ENCODE results near the gene SLX4IP. TPM values are rescaled to one million over a fixed set of nuclear protein-coding genes. Genes with fewer than 3 reads are reported as not detected.

The SLX4IP gene
- total and polyA plus RNA-seq, 2 donors (not counting 3 experiments of a cell fraction or from before 2014, with no cell fraction given) = 1.9 to 4.5 TPM

DNA sequence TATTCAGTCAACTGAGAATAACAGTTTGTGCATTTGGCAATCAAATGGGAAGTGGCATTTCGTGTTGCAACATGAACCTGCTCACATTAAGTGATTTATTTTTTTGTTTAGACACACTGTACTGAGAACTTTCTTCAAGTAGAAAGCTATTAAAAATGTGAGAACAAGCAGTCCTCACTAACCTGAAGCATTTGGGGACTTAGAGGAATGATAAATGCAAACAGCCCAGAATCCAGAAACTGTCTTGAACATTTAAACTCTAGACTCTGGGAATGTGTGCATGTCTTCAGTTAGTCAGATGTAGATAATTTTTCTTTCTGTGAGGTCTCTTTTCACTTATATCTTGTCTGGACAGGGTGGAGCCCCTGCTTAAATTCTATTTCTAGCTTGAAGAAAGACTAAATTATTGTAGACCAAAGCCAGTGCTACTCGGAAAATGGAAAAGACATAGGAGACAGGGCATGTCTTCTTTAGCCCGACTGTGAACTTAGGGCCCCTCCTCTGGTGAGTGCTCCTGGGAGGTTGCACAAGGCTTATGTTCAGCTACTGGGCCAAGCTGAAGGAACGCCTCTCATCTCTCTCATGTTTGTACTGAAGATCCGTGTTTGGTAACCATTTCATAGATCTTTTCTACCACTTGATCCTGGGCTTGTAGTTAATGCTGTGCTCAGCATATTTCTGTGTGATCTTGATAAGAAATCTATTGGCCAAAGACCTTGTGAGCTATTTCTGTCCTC lies 70.1 kb downstream of the SLX4IP start:
- ChIA-PET POLR2A (no interaction called here), CTCF (no interaction called here)
- no TSS peak for BruUV-seq (replicated peaks)
- Histone ChIP-seq H3K79me2 (ENCODE audit: control insufficient read depth, insufficient read depth, low read length) (no peaks in the 10 kb centered on the region), H2AFZ (ENCODE audit: low read depth, low read length) (no peak overlapping the region), H3K9ac (replicated peaks; ENCODE audit: extremely low read depth, insufficient read depth, low read length) (no peak overlapping the region), H3K36me3 (ENCODE audit: control insufficient read depth in 2 of 2, extremely low read depth in 1 of 2, insufficient read depth in 2 of 2, low read length in 2 of 2) (no peaks in the 10 kb centered on the region), H3K27me3 (ENCODE audit: control insufficient read depth in 2 of 2, insufficient read depth in 2 of 2, low read length in 2 of 2) (no peaks in the 10 kb centered on the region), H4K20me1 (replicated peaks; ENCODE audit: control insufficient read depth, extremely low read depth, insufficient read depth, low read length) (no peaks in the 10 kb centered on the region), H3K27ac (ENCODE audit: insufficient read depth, low read depth, low read length) (no peak overlapping the region), H3K9me1 (replicated peaks; ENCODE audit: control insufficient read depth, extremely low read depth, insufficient read depth, low read length) (no peaks in the 10 kb centered on the region), H3K4me1 (ENCODE audit: control insufficient read depth, extremely low read depth, insufficient read depth, low read length) (no peaks in the 10 kb centered on the region), H3K4me2 (ENCODE audit: insufficient read depth, low read length) (no peak overlapping the region), H3K4me3 (replicated peaks in 1 of 3; ENCODE audit: insufficient read depth in 1 of 3, low read depth in 1 of 3, low read length in 3 of 3) (no peak overlapping the region), H3K9me3 (replicated peaks; ENCODE audit: control insufficient read depth, insufficient read depth, low read length) (no peaks in the 10 kb centered on the region)
- DNase-seq (ENCODE audit: low read depth, low spot score) (no peak), FAIRE-seq (no peak)
- intact Hi-C loops (cut with micrococcal nuclease) (no loop called here), dilution Hi-C loops (cut with MboI; ENCODE audit: extremely low pct_ligation_motif_present, low sequenced_read_pairs) (no loop called here)
- TF ChIP-seq EZH2 (IDR thresholded peaks at IDR 0.05; ENCODE audit: borderline replicate concordance, low read depth, low read length, severe bottlenecking) (no peak), JUN (IDR thresholded peaks at IDR 0.05; ENCODE audit: borderline replicate concordance, insufficient read depth, insufficient read length, low read depth) (no peak), GATA2 (IDR thresholded peaks at IDR 0.05; ENCODE audit: insufficient read depth, insufficient read length, low read depth, low read length) (no peak), POLR2A (IDR thresholded peaks at IDR 0.05; ENCODE audit: low read depth, low read length) (no peak), FOS (IDR thresholded peaks at IDR 0.05; ENCODE audit: borderline replicate concordance, insufficient read depth, low read length) (no peak), POLR2AphosphoS5 (IDR thresholded peaks at IDR 0.05; ENCODE audit: insufficient read depth, low read depth, low read length) (no peak), MYC (IDR thresholded peaks at IDR 0.05; ENCODE audit: low read depth, low read length) (no peak)
- TF ChIP-seq, protein P1, sequence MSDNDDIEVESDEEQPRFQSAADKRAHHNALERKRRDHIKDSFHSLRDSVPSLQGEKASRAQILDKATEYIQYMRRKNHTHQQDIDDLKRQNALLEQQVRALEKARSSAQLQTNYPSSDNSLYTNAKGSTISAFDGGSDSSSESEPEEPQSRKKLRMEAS (IDR thresholded peaks at IDR 0.05; ENCODE audit: insufficient read depth, insufficient read length) = no peak
- TF ChIP-seq, protein P2, sequence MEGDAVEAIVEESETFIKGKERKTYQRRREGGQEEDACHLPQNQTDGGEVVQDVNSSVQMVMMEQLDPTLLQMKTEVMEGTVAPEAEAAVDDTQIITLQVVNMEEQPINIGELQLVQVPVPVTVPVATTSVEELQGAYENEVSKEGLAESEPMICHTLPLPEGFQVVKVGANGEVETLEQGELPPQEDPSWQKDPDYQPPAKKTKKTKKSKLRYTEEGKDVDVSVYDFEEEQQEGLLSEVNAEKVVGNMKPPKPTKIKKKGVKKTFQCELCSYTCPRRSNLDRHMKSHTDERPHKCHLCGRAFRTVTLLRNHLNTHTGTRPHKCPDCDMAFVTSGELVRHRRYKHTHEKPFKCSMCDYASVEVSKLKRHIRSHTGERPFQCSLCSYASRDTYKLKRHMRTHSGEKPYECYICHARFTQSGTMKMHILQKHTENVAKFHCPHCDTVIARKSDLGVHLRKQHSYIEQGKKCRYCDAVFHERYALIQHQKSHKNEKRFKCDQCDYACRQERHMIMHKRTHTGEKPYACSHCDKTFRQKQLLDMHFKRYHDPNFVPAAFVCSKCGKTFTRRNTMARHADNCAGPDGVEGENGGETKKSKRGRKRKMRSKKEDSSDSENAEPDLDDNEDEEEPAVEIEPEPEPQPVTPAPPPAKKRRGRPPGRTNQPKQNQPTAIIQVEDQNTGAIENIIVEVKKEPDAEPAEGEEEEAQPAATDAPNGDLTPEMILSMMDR (IDR thresholded peaks at IDR 0.05; ENCODE audit: extremely low read depth in 1 of 2, insufficient read depth in 1 of 2, low read depth in 1 of 2, low read length in 2 of 2) = no peak
